ENCODE data around the gene RAB36.

GRCh38 chr22:23192133-23192532, 46.9 kb downstream of the RAB36 start:
- TF ChIP-seq CTBP1 (IDR thresholded peaks at IDR 0.05; ENCODE audit: borderline replicate concordance) = no peak
- TF ChIP-seq ZNF384 (IDR thresholded peaks at IDR 0.05) = no peak
- TF ChIP-seq FOXM1 (IDR thresholded peaks at IDR 0.05; ENCODE audit: borderline replicate concordance) = no peak
- TF ChIP-seq BHLHE40 (IDR thresholded peaks at IDR 0.05; ENCODE audit: borderline replicate concordance) = no peak
- TF ChIP-seq FOXA1 (IDR thresholded peaks at IDR 0.05) = no peak
- TF ChIP-seq FOXK2 (IDR thresholded peaks at IDR 0.05) = no peak
